H9 (cell line): ENCODE data around the gene APOL6. TPM values are rescaled to one million over a fixed set of nuclear protein-coding genes. Genes with fewer than 3 reads are reported as not detected.

Experiments used
- DNase-seq: peaks from one replicate; pipeline ENCODE4 v3.0.0-alpha.2; 2017
- H2AFZ ChIP-seq: one replicate; pipeline ENCODE4 v1.6.1; 2013; ENCODE audit warnings: mild to moderate bottlenecking, low read length, control low read depth, moderate library complexity
- H2AK5ac ChIP-seq: 2 replicates; pipeline ENCODE4 v1.6.1; 2013; ENCODE audit warnings: low read length, control low read depth, mixed read lengths; ENCODE audit not compliant: insufficient read length
- H2BK120ac ChIP-seq: one replicate; pipeline ENCODE4 v1.6.1; 2013; ENCODE audit warnings: low read depth, mild to moderate bottlenecking, low read length, control low read depth, inconsistent platforms; ENCODE audit not compliant: poor library complexity, severe bottlenecking
- H2BK12ac ChIP-seq: 2 replicates; pipeline ENCODE4 v1.6.1; 2013; ENCODE audit warnings: low read length, control low read depth, mixed read lengths, low read depth; ENCODE audit not compliant: insufficient read length
- H2BK15ac ChIP-seq: 2 replicates; pipeline ENCODE4 v1.6.1; 2013; ENCODE audit warnings: low read depth, low read length, control low read depth
- H2BK20ac ChIP-seq: one replicate; pipeline ENCODE4 v1.6.1; 2013; ENCODE audit warnings: low read depth, mild to moderate bottlenecking, low read length, control low read depth, inconsistent platforms; ENCODE audit not compliant: poor library complexity, severe bottlenecking
- H2BK5ac ChIP-seq: 2 replicates; pipeline ENCODE4 v1.6.1; 2013; ENCODE audit warnings: low read length, control low read depth, mixed read lengths; ENCODE audit not compliant: insufficient read length
- H3K14ac ChIP-seq: 2 replicates; pipeline ENCODE4 v1.6.1; 2013; ENCODE audit warnings: low read length, control low read depth; ENCODE audit not compliant: insufficient read depth
- H3K18ac ChIP-seq: 2 replicates; pipeline ENCODE4 v1.6.1; 2013; ENCODE audit warnings: low read depth, mild to moderate bottlenecking, mixed read lengths, low read length, control low read depth; ENCODE audit not compliant: insufficient read length
- H3K23ac ChIP-seq: 2 replicates; pipeline ENCODE4 v1.6.1; 2013; ENCODE audit warnings: low read length, control low read depth, mixed read lengths, low read depth; ENCODE audit not compliant: insufficient read length
- H3K23me2 ChIP-seq: 2 replicates; pipeline ENCODE4 v1.6.1; 2013; ENCODE audit warnings: low read depth, mild to moderate bottlenecking, mixed read lengths, low read length, control low read depth; ENCODE audit not compliant: insufficient read length, poor library complexity, severe bottlenecking
- H3K27ac ChIP-seq: 2 replicates; pipeline ENCODE4 v1.5.1; 2013; ENCODE audit warnings: low read length, control low read depth, mixed read lengths, low read depth; ENCODE audit not compliant: insufficient read length
- H3K27me3 ChIP-seq: 2 replicates; pipeline ENCODE4 v1.6.1; 2013; ENCODE audit warnings: low read length, control low read depth, inconsistent platforms; ENCODE audit not compliant: insufficient read depth
- H3K4ac ChIP-seq: 2 replicates; pipeline ENCODE4 v1.6.1; 2013; ENCODE audit warnings: low read depth, mild to moderate bottlenecking, control low read depth, inconsistent platforms, low read length, moderate library complexity
- H3K4me1 ChIP-seq: 2 replicates; pipeline ENCODE4 v1.6.1; 2013; ENCODE audit warnings: low read length, control low read depth, inconsistent platforms; ENCODE audit not compliant: insufficient read depth
- H3K4me2 ChIP-seq: 2 replicates; pipeline ENCODE4 v1.6.1; 2013; ENCODE audit warnings: low read length, control low read depth, mixed read lengths; ENCODE audit not compliant: insufficient read length, insufficient read depth
- H3K56ac ChIP-seq: 2 replicates; pipeline ENCODE4 v1.6.1; 2013; ENCODE audit warnings: low read depth, mild to moderate bottlenecking, mixed read lengths, low read length, control low read depth; ENCODE audit not compliant: insufficient read length
- H3K79me1 ChIP-seq: 2 replicates; pipeline ENCODE4 v1.6.1; 2013; ENCODE audit warnings: low read depth, mild to moderate bottlenecking, moderate library complexity, low read length, control low read depth, inconsistent platforms; ENCODE audit not compliant: insufficient read depth, poor library complexity, severe bottlenecking
- H3K79me2 ChIP-seq: 2 replicates; pipeline ENCODE4 v1.6.1; 2013; ENCODE audit warnings: low read length, control low read depth, inconsistent platforms; ENCODE audit not compliant: insufficient read depth
- H3K9ac ChIP-seq: 2 replicates; pipeline ENCODE4 v1.6.1; 2013; ENCODE audit warnings: low read length, control low read depth, mixed read lengths; ENCODE audit not compliant: insufficient read length; ENCODE audit errors: extremely low read depth
- H3K9me3 ChIP-seq: one replicate; pipeline ENCODE4 v1.6.1; 2013; ENCODE audit warnings: low read depth, low read length, inconsistent platforms; ENCODE audit not compliant: control insufficient read depth
- H3T11ph ChIP-seq: one replicate; pipeline ENCODE4 v1.6.1; 2013; ENCODE audit warnings: mild to moderate bottlenecking, low read length, control low read depth, inconsistent platforms
- H4K20me1 ChIP-seq: one replicate; pipeline ENCODE4 v1.6.1; 2013; ENCODE audit not compliant: control insufficient read depth, insufficient read length, insufficient read depth
- H4K5ac ChIP-seq: 2 replicates; pipeline ENCODE4 v1.6.1; 2013; ENCODE audit warnings: low read depth, mild to moderate bottlenecking, mixed read lengths, low read length, control low read depth; ENCODE audit not compliant: insufficient read length
- H4K8ac ChIP-seq: replicated peaks from 2 replicates; pipeline ENCODE4 v1.6.1; 2013; ENCODE audit warnings: low read length, control low read depth, mixed read lengths, low read depth; ENCODE audit not compliant: insufficient read length
- H4K91ac ChIP-seq: 2 replicates; pipeline ENCODE4 v1.6.1; 2013; ENCODE audit warnings: low read depth, mild to moderate bottlenecking, moderate library complexity, mixed read lengths, low read length, control low read depth; ENCODE audit not compliant: insufficient read length
- H3K27ac Mint-ChIP-seq, 3 experiments: 2 replicates in 2 of 3; 3 replicates in 1 of 3; pipeline ENCODE4 v1.8.0; 2020 to 2021; ENCODE audit warnings: mixed read lengths in 3 of 3, mild to moderate bottlenecking in 1 of 3, moderate library complexity in 1 of 3
- H3K27me3 Mint-ChIP-seq: 2 replicates; pipeline ENCODE4 v1.8.0; 2021; ENCODE audit warnings: low read depth, mild to moderate bottlenecking, moderate library complexity, mixed read lengths
- H3K36me3 Mint-ChIP-seq, 3 experiments: 2 replicates in 2 of 3; 3 replicates in 1 of 3; pipeline ENCODE4 v1.8.0; 2020 to 2021; ENCODE audit warnings: low read depth in 3 of 3, mixed read lengths in 3 of 3; ENCODE audit not compliant: insufficient read depth in 1 of 3
- H3K4me1 Mint-ChIP-seq, 2 experiments: 2 replicates each; pipeline ENCODE4 v1.8.0; 2020; ENCODE audit warnings: mixed read lengths in 2 of 2
- H3K4me3 Mint-ChIP-seq, 2 experiments: 2 replicates in 1 of 2; 3 replicates in 1 of 2; pipeline ENCODE4 v1.8.0; 2020 to 2021; ENCODE audit warnings: mild to moderate bottlenecking in 2 of 2, mixed read lengths in 2 of 2, moderate library complexity in 1 of 2
- H3K9me3 Mint-ChIP-seq, 2 experiments: 2 replicates in 1 of 2; 3 replicates in 1 of 2; pipeline ENCODE4 v1.8.0; 2020; ENCODE audit warnings: mild to moderate bottlenecking in 2 of 2, mixed read lengths in 2 of 2, moderate library complexity in 1 of 2
- WGBS: extraction: QIAGEN DNeasy Blood & Tissue Kit; methylation state at CpG from one replicate; pipeline ENCODE4 v1.1.7; 2013; ENCODE audit warnings: missing lambda C conversion rate, low lambda C conversion rate, mixed read lengths; ENCODE audit not compliant: insufficient read length; ENCODE audit errors: extremely low coverage; 5-methylcytosine and 5-hydroxymethylcytosine counted together
- total RNA-seq: library from RNA; stranded (reverse); gene quantifications from 2 replicates; pipeline ENCODE4 v1.2.1, GENCODE V29; 2021
- TF ChIP-seq, protein P1 (sequence below): fragments of 200-600 bp; sonication (generic); conservative IDR thresholded peaks from 3 replicates; pipeline ENCODE4 v1.8.0; 2021; ENCODE audit warnings: antibody characterized with exemption, mild to moderate bottlenecking

Gene APOL6
- total RNA-seq, 1 experiment from 2014 or later: 0.07 TPM

DNA sequence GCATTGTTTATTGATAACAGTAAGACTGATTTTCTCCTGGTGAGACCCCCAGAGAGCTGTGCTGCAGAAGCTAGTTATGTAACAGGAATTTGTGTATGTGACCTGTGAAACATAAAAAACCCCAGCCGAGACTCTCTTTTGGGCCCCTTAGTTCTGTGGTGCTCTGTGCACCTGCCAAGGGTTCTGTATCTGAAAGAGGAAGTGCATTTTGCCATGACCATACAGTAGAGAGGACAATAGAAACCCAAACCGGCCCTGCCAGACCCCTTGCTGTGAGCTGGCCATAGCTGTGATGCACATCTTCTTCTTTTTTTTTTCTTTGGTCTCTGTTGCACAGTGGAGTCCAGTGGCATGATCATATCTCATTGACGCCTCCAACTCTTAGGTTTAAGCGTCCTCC, 38.1 kb downstream of the APOL6 start:
- no peak overlapping the region for H2BK12ac ChIP-seq
- no peak overlapping the region for H2BK120ac ChIP-seq
- no peak overlapping the region for H2BK20ac ChIP-seq
- Mint-ChIP-seq H3K27me3 (peaks cover 6% of the 10 kb centered on the region; the same call in 1 of the 2 replicates), H3K27ac (no peak overlapping the region), H3K4me1 (no peaks in the 10 kb centered on the region), H3K9me3 (peaks cover 7 to 9% of the 10 kb centered on the region in 2 experiments), H3K36me3 (peaks cover 0 to 10% (median 7%) of the 10 kb centered on the region in 3 experiments; a peak in 4 of 7 replicates), H3K4me3 (no peak overlapping the region)
- DNase-seq: no peak
- H3K4me1 ChIP-seq: no peaks in the 10 kb centered on the region
- H3K9ac ChIP-seq: no peak overlapping the region
- no peak overlapping the region for H4K91ac ChIP-seq
- no peak overlapping the region for H3K27ac ChIP-seq
- H3K23me2 ChIP-seq: no peaks in the 10 kb centered on the region
- no peak overlapping the region for H4K5ac ChIP-seq
- WGBS: no CpG with 5 or more reads among the region's 4 CpGs
- no peak overlapping the region for H4K8ac ChIP-seq
- H2AFZ ChIP-seq: no peak overlapping the region
- H4K20me1 ChIP-seq: no peaks in the 10 kb centered on the region
- H3K79me2 ChIP-seq: no peaks in the 10 kb centered on the region
- H2BK15ac ChIP-seq: no peak overlapping the region
- no peaks in the 10 kb centered on the region for H3K79me1 ChIP-seq
- no peak overlapping the region for H3K23ac ChIP-seq
- no peak overlapping the region for H3K14ac ChIP-seq
- H3K18ac ChIP-seq: no peak overlapping the region
- H2AK5ac ChIP-seq: no peak overlapping the region
- no peak overlapping the region for H3T11ph ChIP-seq
- no peak overlapping the region for H3K56ac ChIP-seq
- no peak overlapping the region for H2BK5ac ChIP-seq
- TF ChIP-seq, protein P1, sequence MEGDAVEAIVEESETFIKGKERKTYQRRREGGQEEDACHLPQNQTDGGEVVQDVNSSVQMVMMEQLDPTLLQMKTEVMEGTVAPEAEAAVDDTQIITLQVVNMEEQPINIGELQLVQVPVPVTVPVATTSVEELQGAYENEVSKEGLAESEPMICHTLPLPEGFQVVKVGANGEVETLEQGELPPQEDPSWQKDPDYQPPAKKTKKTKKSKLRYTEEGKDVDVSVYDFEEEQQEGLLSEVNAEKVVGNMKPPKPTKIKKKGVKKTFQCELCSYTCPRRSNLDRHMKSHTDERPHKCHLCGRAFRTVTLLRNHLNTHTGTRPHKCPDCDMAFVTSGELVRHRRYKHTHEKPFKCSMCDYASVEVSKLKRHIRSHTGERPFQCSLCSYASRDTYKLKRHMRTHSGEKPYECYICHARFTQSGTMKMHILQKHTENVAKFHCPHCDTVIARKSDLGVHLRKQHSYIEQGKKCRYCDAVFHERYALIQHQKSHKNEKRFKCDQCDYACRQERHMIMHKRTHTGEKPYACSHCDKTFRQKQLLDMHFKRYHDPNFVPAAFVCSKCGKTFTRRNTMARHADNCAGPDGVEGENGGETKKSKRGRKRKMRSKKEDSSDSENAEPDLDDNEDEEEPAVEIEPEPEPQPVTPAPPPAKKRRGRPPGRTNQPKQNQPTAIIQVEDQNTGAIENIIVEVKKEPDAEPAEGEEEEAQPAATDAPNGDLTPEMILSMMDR: no peak
- no peaks in the 10 kb centered on the region for H3K27me3 ChIP-seq
- H3K4me2 ChIP-seq: no peak overlapping the region
- no peak overlapping the region for H3K4ac ChIP-seq
- H3K9me3 ChIP-seq: no peaks in the 10 kb centered on the region
